GM12878 (cell line): ENCODE data around the gene PPID. TPM values are rescaled to one million over a fixed set of nuclear protein-coding genes. Genes with fewer than 3 reads are reported as not detected.

Experiments
- ATAC-seq: fragments of 200-7000 bp; cut with Tn5 transposase; 3 replicates; pipeline ENCODE4 v1.9.1; 2020; ENCODE audit warnings: mild to moderate bottlenecking, moderate library complexity
- BruUV-seq: library from RNA; stranded (reverse); fragments of 400-500 nt; replicated peaks from 2 replicates; lab custom pipeline; 2021; lab: Mats Ljungman, UMichigan
- CTCF ChIA-PET: fragments of 300-600 bp; sonication (Branson Sonifier 250); formaldehyde crosslinking; extraction: SDS; loops from one replicate; lab custom pipeline; 2021; ENCODE audit warnings: inconsistent platforms; lab: Yijun Ruan, JAX
- POLR2A ChIA-PET: fragments of 350-600 bp; formaldehyde crosslinking; extraction: SDS; loops from one replicate; lab custom pipeline; 2021; ENCODE audit warnings: inconsistent platforms; lab: Charles Lee
- RAD21 ChIA-PET: fragments of 300-600 bp; sonication (Branson Sonifier 250); formaldehyde crosslinking; loops from one replicate; lab custom pipeline; 2023; ENCODE audit warnings: antibody characterized with exemption; ENCODE audit not compliant: unreplicated experiment; lab: Charles Lee
- SMC1A ChIA-PET: fragments of 300-600 bp; sonication (Branson Sonifier 250); formaldehyde crosslinking; loops from one replicate; lab custom pipeline; 2023; ENCODE audit not compliant: unreplicated experiment, uncharacterized antibody; lab: Charles Lee
- DNase-seq: peaks from one replicate; pipeline ENCODE4 v3.0.0-alpha.2; 2011; ENCODE audit warnings: low read depth, low spot score
- FAIRE-seq: peaks from 3 replicates; lab custom pipeline; 2011; peaks lifted over from hg19 to GRCh38; lab: Jason Lieb, UNC
- H2AFZ ChIP-seq: 2 replicates; pipeline ENCODE4 v1.6.0; 2011; ENCODE audit warnings: low read depth, low read length, control low read depth; ENCODE audit not compliant: control insufficient read depth
- H3K27ac ChIP-seq: 2 replicates; pipeline ENCODE4 v1.5.1; 2011; ENCODE audit warnings: control low read depth; ENCODE audit not compliant: control insufficient read depth, insufficient read depth
- H3K27me3 ChIP-seq, 2 experiments: replicated peaks in 1 of 2; 2 replicates each; pipeline versions ENCODE4 v1.6.0 to v1.6.1; 2011; ENCODE audit warnings: low read length in 1 of 2; ENCODE audit not compliant: control insufficient read depth in 2 of 2, insufficient read depth in 2 of 2
- H3K36me3 ChIP-seq, 2 experiments: 2 replicates each; pipeline ENCODE4 v1.5.1; 2011; ENCODE audit warnings: low read length in 1 of 2; ENCODE audit not compliant: control insufficient read depth in 2 of 2, insufficient read depth in 2 of 2
- H3K4me1 ChIP-seq: 2 replicates; pipeline ENCODE4 v1.6.1; 2011; ENCODE audit warnings: mild to moderate bottlenecking, low read length, moderate library complexity, mixed read lengths; ENCODE audit not compliant: control insufficient read depth, insufficient read depth
- H3K4me2 ChIP-seq: 2 replicates; pipeline ENCODE4 v1.6.0; 2011; ENCODE audit warnings: control low read depth; ENCODE audit not compliant: control insufficient read depth, insufficient read depth
- H3K4me3 ChIP-seq: fragments of 200-600 bp; sonication (generic); 2 replicates; pipeline ENCODE4 v1.5.1; 2016
- H3K79me2 ChIP-seq: 2 replicates; pipeline ENCODE4 v1.6.0; 2011; ENCODE audit warnings: low read length; ENCODE audit not compliant: control insufficient read depth, insufficient read depth
- H3K9ac ChIP-seq: 2 replicates; pipeline ENCODE4 v1.8.0; 2011; ENCODE audit warnings: low read length, control low read depth, mixed read lengths; ENCODE audit not compliant: control insufficient read depth, insufficient read depth
- H3K9me3 ChIP-seq: replicated peaks from 3 replicates; pipeline ENCODE4 v1.5.1; 2011; ENCODE audit warnings: mild to moderate bottlenecking, low read length; ENCODE audit not compliant: control insufficient read depth, insufficient read depth
- H4K20me1 ChIP-seq: 2 replicates; pipeline ENCODE4 v1.6.0; 2011; ENCODE audit not compliant: control insufficient read depth, insufficient read depth
- ESRRA ChIP-seq: IDR thresholded peaks from 2 replicates; pipeline ENCODE4 v1.6.1; 2012; ENCODE audit warnings: mild to moderate bottlenecking, low read length, improper control_type of control experiment
- NFYB ChIP-seq: IDR thresholded peaks from 2 replicates; pipeline ENCODE4 v1.6.1; 2011; ENCODE audit warnings: low read depth, mild to moderate bottlenecking, low read length, improper control_type of control experiment, moderate library complexity; ENCODE audit not compliant: insufficient read depth
- PAX8 ChIP-seq: fragments of 450-650 bp; IDR thresholded peaks from 2 replicates; pipeline ENCODE4 v1.6.1; 2017; ENCODE audit warnings: mild to moderate bottlenecking, moderate library complexity
- POLR2AphosphoS5 ChIP-seq: IDR thresholded peaks from 2 replicates; pipeline ENCODE4 v1.6.1; 2011; ENCODE audit warnings: mild to moderate bottlenecking, low read length, inconsistent platforms
- STAT1 ChIP-seq: fragments of 450-650 bp; conservative IDR thresholded peaks from 2 replicates; pipeline ENCODE4 v1.6.1; 2014; ENCODE audit warnings: antibody characterized with exemption, mild to moderate bottlenecking
- TBL1XR1 ChIP-seq: IDR thresholded peaks from 2 replicates; pipeline ENCODE4 v1.6.1; 2012; ENCODE audit warnings: low read depth, low read length, improper control_type of control experiment
- WGBS: methylation state at CpG from one replicate; pipeline ENCODE4 v1.1.6; 2016; ENCODE audit warnings: low lambda C conversion rate; ENCODE audit not compliant: insufficient replicate concordance, insufficient coverage; ENCODE audit errors: missing lambda C conversion rate; 5-methylcytosine and 5-hydroxymethylcytosine counted together
- in situ Hi-C: fragments of 300-500 bp; cut with MboI; formaldehyde crosslinking; loops from 9 replicates; pipeline ENCODE4 v1.14.3; 2018; ENCODE audit warnings: mixed read lengths
- intact Hi-C: fragments of 100-400 bp; cut with micrococcal nuclease; formaldehyde crosslinking; loops from one replicate; pipeline ENCODE4 v1.14.2; 2022; ENCODE audit not compliant: unreplicated experiment
- polyA plus RNA-seq, 11 experiments: library from polyadenylated mRNA; depleted of rRNA in 4 of 11; unstranded in 6 of 11; stranded (reverse) in 5 of 11; fragments of >200 nt; fragmentation: Nextera tagmentation in 4 of 11; fragmentation: Illumina TruSeq in 1 of 11; extraction: Ambion mirVana in 4 of 11; extraction: Trizol in 1 of 11; gene quantifications; 1 replicate in 1 of 11; 2 replicates in 10 of 11; pipeline versions ENCODE4 v1.2.1 to v1.2.3, GENCODE V29; 2011 to 2016; ENCODE audit warnings: inconsistent platforms in 2 of 11, missing spikeins in 2 of 11, low read depth in 1 of 11
- total RNA-seq, 4 experiments: library from RNA; depleted of rRNA in 3 of 4; stranded (reverse); fragments of >200 nt in 3 of 4; fragmentation: Illumina TruSeq in 1 of 4; extraction: Trizol in 1 of 4; gene quantifications; 2 replicates each; pipeline versions ENCODE4 v1.2.1 to v1.2.3, GENCODE V29; 2013 to 2021
- TF ChIP-seq, protein P1 (sequence below): fragments of 450-650 bp; IDR thresholded peaks from 2 replicates; pipeline ENCODE4 v1.6.1; 2016; ENCODE audit warnings: mild to moderate bottlenecking
- TF ChIP-seq, protein P2 (sequence below): IDR thresholded peaks from 2 replicates; pipeline ENCODE4 v1.6.1; 2011; ENCODE audit warnings: borderline replicate concordance, low read depth, mild to moderate bottlenecking, moderate library complexity, mixed read lengths, low read length; ENCODE audit not compliant: insufficient read depth; ENCODE audit errors: extremely low read length
- TF ChIP-seq, protein P3 (sequence below): IDR thresholded peaks from 2 replicates; pipeline ENCODE4 v1.6.1; 2012; ENCODE audit warnings: low read depth, low read length, improper control_type of control experiment
- TF ChIP-seq, protein P4 (sequence below): IDR thresholded peaks from 2 replicates; pipeline ENCODE4 v1.6.1; 2012; ENCODE audit warnings: low read depth, low read length, improper control_type of control experiment

The PPID gene
- total and polyA plus RNA-seq, 10 of the 15 experiments (the other 5 are each of a cell fraction or from before 2014, with no cell fraction given), result 21.9 to 64.3 (median 39.5) TPM

- ChIA-PET RAD21 (no interaction called here), SMC1A (interaction anchor here (1.5 kb wide), 1 partner anchor 359 kb away, joined by 4 read pairs; no protein-coding TSS in a partner anchor), CTCF (no interaction called here), POLR2A (interaction anchor here (0.9 kb wide), 1 partner anchor 26 kb away, joined by 3 read pairs; no protein-coding TSS in a partner anchor)
- DNase-seq (no peak), FAIRE-seq (no peak), ATAC-seq (no peak)
- BruUV-seq, result no TSS peak
- Histone ChIP-seq H3K27me3 (no peaks in the 10 kb centered on the region), H3K27ac (no peak overlapping the region), H3K4me1 (no peaks in the 10 kb centered on the region), H3K79me2 (no peaks in the 10 kb centered on the region), H4K20me1 (no peaks in the 10 kb centered on the region), H3K9ac (no peak overlapping the region), H3K36me3 (no peaks in the 10 kb centered on the region; a peak in 1 of 4 replicates), H2AFZ (no peak overlapping the region), H3K4me2 (no peak overlapping the region), H3K4me3 (no peak overlapping the region)
- WGBS, result 100% methylated on average over 1 of the region's 1 CpG
- intact Hi-C loops (no loop called here), in situ Hi-C loops (no loop called here)
- TF ChIP-seq PAX8 (no peak), POLR2AphosphoS5 (no peak), ESRRA (no peak), STAT1 (no peak), TBL1XR1 (no peak), NFYB (no peak)
- TF ChIP-seq, protein P1, sequence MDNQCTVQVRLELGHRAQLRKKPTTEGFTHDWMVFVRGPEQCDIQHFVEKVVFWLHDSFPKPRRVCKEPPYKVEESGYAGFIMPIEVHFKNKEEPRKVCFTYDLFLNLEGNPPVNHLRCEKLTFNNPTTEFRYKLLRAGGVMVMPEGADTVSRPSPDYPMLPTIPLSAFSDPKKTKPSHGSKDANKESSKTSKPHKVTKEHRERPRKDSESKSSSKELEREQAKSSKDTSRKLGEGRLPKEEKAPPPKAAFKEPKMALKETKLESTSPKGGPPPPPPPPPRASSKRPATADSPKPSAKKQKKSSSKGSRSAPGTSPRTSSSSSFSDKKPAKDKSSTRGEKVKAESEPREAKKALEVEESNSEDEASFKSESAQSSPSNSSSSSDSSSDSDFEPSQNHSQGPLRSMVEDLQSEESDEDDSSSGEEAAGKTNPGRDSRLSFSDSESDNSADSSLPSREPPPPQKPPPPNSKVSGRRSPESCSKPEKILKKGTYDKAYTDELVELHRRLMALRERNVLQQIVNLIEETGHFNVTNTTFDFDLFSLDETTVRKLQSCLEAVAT, result no peak
- TF ChIP-seq, protein P2, sequence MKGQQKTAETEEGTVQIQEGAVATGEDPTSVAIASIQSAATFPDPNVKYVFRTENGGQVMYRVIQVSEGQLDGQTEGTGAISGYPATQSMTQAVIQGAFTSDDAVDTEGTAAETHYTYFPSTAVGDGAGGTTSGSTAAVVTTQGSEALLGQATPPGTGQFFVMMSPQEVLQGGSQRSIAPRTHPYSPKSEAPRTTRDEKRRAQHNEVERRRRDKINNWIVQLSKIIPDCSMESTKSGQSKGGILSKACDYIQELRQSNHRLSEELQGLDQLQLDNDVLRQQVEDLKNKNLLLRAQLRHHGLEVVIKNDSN, result no peak
- TF ChIP-seq, protein P3, sequence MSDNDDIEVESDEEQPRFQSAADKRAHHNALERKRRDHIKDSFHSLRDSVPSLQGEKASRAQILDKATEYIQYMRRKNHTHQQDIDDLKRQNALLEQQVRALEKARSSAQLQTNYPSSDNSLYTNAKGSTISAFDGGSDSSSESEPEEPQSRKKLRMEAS, result no peak
- TF ChIP-seq, protein P4, sequence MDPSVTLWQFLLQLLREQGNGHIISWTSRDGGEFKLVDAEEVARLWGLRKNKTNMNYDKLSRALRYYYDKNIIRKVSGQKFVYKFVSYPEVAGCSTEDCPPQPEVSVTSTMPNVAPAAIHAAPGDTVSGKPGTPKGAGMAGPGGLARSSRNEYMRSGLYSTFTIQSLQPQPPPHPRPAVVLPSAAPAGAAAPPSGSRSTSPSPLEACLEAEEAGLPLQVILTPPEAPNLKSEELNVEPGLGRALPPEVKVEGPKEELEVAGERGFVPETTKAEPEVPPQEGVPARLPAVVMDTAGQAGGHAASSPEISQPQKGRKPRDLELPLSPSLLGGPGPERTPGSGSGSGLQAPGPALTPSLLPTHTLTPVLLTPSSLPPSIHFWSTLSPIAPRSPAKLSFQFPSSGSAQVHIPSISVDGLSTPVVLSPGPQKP, result no peak
- TF ChIP-seq, all 136 proteins: peak for 0
- no peaks in the 10 kb centered on the region for H3K9me3 ChIP-seq
Measured at GRCh38 chr4:158681629-158682028, 41.6 kb downstream of the PPID start.
